OCI-LY1 (cell line): ENCODE data around the gene P3H2.

Experiments
- H2AFZ ChIP-seq: fragments of 200-600 bp; sonication (generic), shearing (Covaris generic); 2 replicates; pipeline ENCODE4 v1.6.0; 2014; ENCODE audit warnings: antibody characterized with exemption, mild to moderate bottlenecking, low read length
- H3F3A ChIP-seq: fragments of 200-600 bp; sonication (generic), shearing (Covaris generic); 2 replicates; pipeline ENCODE4 v1.6.0; 2014; ENCODE audit warnings: mild to moderate bottlenecking, antibody characterized with exemption, low read length, moderate library complexity; ENCODE audit not compliant: insufficient read depth
- H3K27ac ChIP-seq: fragments of 200-600 bp; sonication (generic); 2 replicates; pipeline ENCODE4 v1.5.1; 2014; ENCODE audit warnings: low read length, mixed run types, mild to moderate bottlenecking, low read depth; ENCODE audit not compliant: poor library complexity, severe bottlenecking
- H3K27me3 ChIP-seq: fragments of 200-600 bp; sonication (generic); 2 replicates; pipeline ENCODE4 v1.6.0; 2014; ENCODE audit warnings: antibody characterized with exemption, mild to moderate bottlenecking, low read length, moderate library complexity; ENCODE audit not compliant: insufficient read depth
- H3K36me3 ChIP-seq: fragments of 200-600 bp; sonication (generic); 2 replicates; pipeline ENCODE4 v1.6.1; 2014; ENCODE audit warnings: mild to moderate bottlenecking, antibody characterized with exemption, low read length, moderate library complexity, mixed read lengths; ENCODE audit not compliant: insufficient read depth
- H3K4me1 ChIP-seq: fragments of 200-600 bp; sonication (generic); 2 replicates; pipeline ENCODE4 v1.5.1; 2014; ENCODE audit warnings: mild to moderate bottlenecking, low read length, moderate library complexity; ENCODE audit not compliant: insufficient read depth, severe bottlenecking
- H3K4me2 ChIP-seq: fragments of 200-600 bp; sonication (generic), shearing (Covaris generic); 2 replicates; pipeline ENCODE4 v1.6.1; 2014; ENCODE audit warnings: low read length
- H3K4me3 ChIP-seq: fragments of 200-600 bp; sonication (generic); 2 replicates; pipeline ENCODE4 v1.5.1; 2014; ENCODE audit warnings: low read length, low read depth, mild to moderate bottlenecking, mixed read lengths; ENCODE audit not compliant: poor library complexity, severe bottlenecking
- H3K79me2 ChIP-seq: fragments of 200-600 bp; shearing (Covaris generic); 2 replicates; pipeline ENCODE4 v1.6.1; 2016; ENCODE audit warnings: mixed run types, low read length, mixed read lengths; ENCODE audit not compliant: insufficient read depth
- H3K9ac ChIP-seq: fragments of 200-600 bp; sonication (generic), shearing (Covaris generic); 2 replicates; pipeline ENCODE4 v1.6.1; 2014; ENCODE audit warnings: mild to moderate bottlenecking, low read length, mixed read lengths
- H3K9me2 ChIP-seq: fragments of 200-600 bp; sonication (generic), shearing (Covaris generic); 2 replicates; pipeline ENCODE4 v1.6.1; 2014; ENCODE audit warnings: low read depth, mild to moderate bottlenecking, low read length, mixed read lengths
- H3K9me3 ChIP-seq: fragments of 200-600 bp; shearing (Covaris generic); 2 replicates; pipeline ENCODE4 v1.6.1; 2014; ENCODE audit warnings: low read length, mixed read lengths
- H4K20me1 ChIP-seq: fragments of 200-600 bp; sonication (generic), shearing (Covaris generic); 2 replicates; pipeline ENCODE4 v1.6.0; 2016; ENCODE audit warnings: mild to moderate bottlenecking, low read length; ENCODE audit not compliant: insufficient read depth
- EZH2 ChIP-seq: fragments of 200-600 bp; sonication (generic), shearing (Covaris generic); IDR thresholded peaks from 2 replicates; pipeline ENCODE4 v1.8.0; 2017; ENCODE audit warnings: borderline replicate concordance, mixed run types, mild to moderate bottlenecking, antibody characterized with exemption, low read length, moderate library complexity, mixed read lengths
- TF ChIP-seq, protein P1 (sequence below): fragments of 200-600 bp; sonication (generic), shearing (Covaris generic); IDR thresholded peaks from 2 replicates; pipeline ENCODE4 v1.5.1; 2017; ENCODE audit warnings: mild to moderate bottlenecking, antibody characterized with exemption, low read length, moderate library complexity, mixed read lengths

The P3H2 gene

DNA sequence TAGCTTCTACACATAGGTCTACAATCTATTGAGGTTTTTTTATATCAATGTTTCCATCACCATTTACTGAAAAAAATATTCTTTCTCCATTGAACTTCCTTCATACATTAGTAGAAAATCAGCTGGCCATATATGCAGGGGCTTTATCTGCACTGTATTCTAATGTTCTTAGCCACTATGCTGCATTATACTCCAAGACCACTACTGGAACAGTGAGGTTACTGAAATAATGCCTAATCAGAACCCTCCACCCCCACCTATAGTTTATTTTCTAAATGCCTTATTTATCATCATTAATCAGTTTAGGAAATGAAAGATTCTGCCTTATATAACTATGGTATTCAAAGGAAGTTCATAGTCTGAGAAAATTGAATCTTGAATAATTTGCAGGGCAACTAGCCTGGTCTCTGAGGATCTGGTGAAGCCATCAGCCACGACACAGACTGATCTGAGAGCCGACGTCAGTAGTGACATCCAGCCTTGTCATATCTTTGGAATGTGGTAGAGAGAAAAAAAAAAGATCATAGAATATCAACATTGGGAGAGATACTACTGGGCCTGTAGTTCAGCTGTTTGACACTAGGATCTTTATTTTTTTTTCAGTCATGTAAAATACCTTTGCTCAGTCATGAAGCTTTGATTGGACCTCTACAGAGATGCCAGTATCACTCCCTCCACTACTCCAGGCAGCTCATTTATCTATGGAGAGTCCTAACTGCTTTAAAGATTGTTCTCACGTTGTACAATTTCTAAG is 66.6 kb downstream of the P3H2 start:
- Histone ChIP-seq H3K27ac (no peak overlapping the region), H3K79me2 (no peaks in the 10 kb centered on the region), H4K20me1 (no peaks in the 10 kb centered on the region), H3K9ac (no peak overlapping the region), H3K9me2 (no peaks in the 10 kb centered on the region), H2AFZ (no peak overlapping the region), H3K36me3 (no peaks in the 10 kb centered on the region), H3K4me3 (no peak overlapping the region), H3K27me3 (no peaks in the 10 kb centered on the region), H3F3A (no peaks in the 10 kb centered on the region), H3K4me1 (no peaks in the 10 kb centered on the region), H3K9me3 (no peaks in the 10 kb centered on the region), H3K4me2 (no peak overlapping the region)
- TF ChIP-seq, protein P1, sequence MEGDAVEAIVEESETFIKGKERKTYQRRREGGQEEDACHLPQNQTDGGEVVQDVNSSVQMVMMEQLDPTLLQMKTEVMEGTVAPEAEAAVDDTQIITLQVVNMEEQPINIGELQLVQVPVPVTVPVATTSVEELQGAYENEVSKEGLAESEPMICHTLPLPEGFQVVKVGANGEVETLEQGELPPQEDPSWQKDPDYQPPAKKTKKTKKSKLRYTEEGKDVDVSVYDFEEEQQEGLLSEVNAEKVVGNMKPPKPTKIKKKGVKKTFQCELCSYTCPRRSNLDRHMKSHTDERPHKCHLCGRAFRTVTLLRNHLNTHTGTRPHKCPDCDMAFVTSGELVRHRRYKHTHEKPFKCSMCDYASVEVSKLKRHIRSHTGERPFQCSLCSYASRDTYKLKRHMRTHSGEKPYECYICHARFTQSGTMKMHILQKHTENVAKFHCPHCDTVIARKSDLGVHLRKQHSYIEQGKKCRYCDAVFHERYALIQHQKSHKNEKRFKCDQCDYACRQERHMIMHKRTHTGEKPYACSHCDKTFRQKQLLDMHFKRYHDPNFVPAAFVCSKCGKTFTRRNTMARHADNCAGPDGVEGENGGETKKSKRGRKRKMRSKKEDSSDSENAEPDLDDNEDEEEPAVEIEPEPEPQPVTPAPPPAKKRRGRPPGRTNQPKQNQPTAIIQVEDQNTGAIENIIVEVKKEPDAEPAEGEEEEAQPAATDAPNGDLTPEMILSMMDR: no peak
- TF ChIP-seq EZH2: no peak

DNA sequence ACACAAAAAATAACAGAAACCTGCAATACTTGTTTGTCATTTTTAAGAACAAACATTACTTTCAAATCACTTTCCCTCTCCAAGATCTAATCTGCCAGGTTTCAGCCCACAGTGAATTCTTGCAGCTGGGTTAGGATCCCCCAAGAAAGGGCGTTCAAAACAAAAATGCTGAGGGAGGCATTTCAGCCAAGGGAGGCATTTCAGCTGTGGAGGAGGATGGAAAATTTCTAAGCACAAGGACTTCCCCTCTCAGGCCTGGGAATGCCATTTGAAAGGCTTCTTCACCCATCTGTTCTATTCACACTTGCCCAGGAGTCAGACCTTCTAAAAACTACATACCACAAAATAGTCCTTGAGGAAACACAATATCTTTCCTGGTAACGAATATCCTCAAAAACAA is 69.1 kb downstream of the P3H2 start:
- no peak for TF ChIP-seq EZH2
- TF ChIP-seq, protein P1: no peak
- no peak overlapping the region for H2AFZ ChIP-seq
- no peaks in the 10 kb centered on the region for H3K27me3 ChIP-seq
- no peaks in the 10 kb centered on the region for H3F3A ChIP-seq
- no peaks in the 10 kb centered on the region for H3K9me3 ChIP-seq
- H4K20me1 ChIP-seq: no peaks in the 10 kb centered on the region
- no peaks in the 10 kb centered on the region for H3K79me2 ChIP-seq
- H3K9ac ChIP-seq: no peak overlapping the region
- H3K36me3 ChIP-seq: no peaks in the 10 kb centered on the region
- no peak overlapping the region for H3K4me3 ChIP-seq
- H3K4me1 ChIP-seq: no peaks in the 10 kb centered on the region
- no peak overlapping the region for H3K27ac ChIP-seq
- no peaks in the 10 kb centered on the region for H3K9me2 ChIP-seq
- H3K4me2 ChIP-seq: no peak overlapping the region

DNA sequence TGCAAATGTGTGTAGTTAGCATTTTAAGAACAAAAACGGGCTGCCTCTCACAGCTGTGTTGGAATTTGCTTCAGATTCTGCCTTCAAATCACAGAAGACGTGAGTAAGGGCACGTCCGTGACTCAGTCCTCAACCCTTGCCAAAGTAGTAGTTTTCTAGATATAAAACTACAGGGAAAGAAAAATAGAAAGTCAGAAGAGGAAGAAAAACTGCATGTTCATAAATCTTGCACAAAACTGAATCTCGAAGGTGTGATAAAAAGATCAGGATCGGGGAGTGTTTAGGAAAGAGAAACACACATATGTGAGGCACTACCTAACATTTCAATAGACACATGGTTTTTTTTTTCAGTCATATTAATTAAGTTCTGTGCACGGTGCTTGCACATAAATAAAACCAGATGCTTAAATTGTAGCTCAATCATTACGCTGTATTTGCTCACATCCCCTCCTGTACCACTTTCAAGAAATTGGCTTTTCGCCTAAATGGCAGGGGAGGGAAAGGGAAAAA is 71.7 kb downstream of the P3H2 start:
- TF ChIP-seq, protein P1: no peak
- TF ChIP-seq EZH2: no peak
- no peaks in the 10 kb centered on the region for H3K27me3 ChIP-seq
- no peaks in the 10 kb centered on the region for H3K9me3 ChIP-seq
- H3K36me3 ChIP-seq: no peaks in the 10 kb centered on the region
- no peak overlapping the region for H3K4me2 ChIP-seq
- no peaks in the 10 kb centered on the region for H3K4me1 ChIP-seq
- H2AFZ ChIP-seq: no peak overlapping the region
- no peaks in the 10 kb centered on the region for H3K79me2 ChIP-seq
- H3F3A ChIP-seq: no peaks in the 10 kb centered on the region
- H4K20me1 ChIP-seq: no peaks in the 10 kb centered on the region
- H3K9me2 ChIP-seq: no peaks in the 10 kb centered on the region
- no peak overlapping the region for H3K9ac ChIP-seq
- no peak overlapping the region for H3K27ac ChIP-seq
- no peak overlapping the region for H3K4me3 ChIP-seq
